HFF-Myc (cell line): ENCODE results near the gene LNX1.

Experiments
- DNase-seq: peaks from one replicate; pipeline ENCODE4 v3.0.0-alpha.2; 2011; ENCODE audit warnings: low read depth; ENCODE audit errors: extremely low read depth
- H3K4me3 ChIP-seq: replicated peaks from 2 replicates; pipeline ENCODE4 v1.5.1; 2011; ENCODE audit warnings: low read depth, mild to moderate bottlenecking, control low read depth, low read length
- TF ChIP-seq, protein P1 (sequence below): IDR thresholded peaks from 2 replicates; pipeline ENCODE4 v1.5.1; 2012; ENCODE audit warnings: mild to moderate bottlenecking, low read depth, low read length, control low read depth; ENCODE audit errors: missing control alignments

The LNX1 gene

DNA sequence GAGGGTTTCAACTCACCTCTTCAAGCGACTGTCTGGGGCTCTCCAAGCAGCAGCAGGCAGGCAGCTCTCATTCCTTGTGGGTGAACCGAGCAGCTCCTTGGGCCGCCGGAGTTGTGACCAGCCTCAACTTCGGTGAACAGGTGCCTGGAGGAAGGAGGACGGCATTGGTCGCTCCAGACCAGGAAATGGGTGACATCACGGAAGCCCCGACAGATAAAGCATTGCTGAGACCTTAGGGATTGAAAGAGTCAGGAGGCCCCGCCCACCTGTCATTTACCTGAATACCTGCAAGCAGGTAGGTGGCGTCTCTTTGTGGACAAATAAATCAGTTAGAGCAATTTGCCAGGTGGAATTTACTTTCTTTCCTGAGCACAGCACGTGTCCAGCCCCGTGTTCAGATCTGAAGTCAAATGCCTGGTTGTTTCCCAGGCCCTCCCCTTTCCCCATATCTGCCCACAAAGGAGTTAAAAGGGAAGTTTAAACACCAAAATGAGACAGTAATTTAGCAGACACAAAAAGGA lies at the start of gene LNX1:
LNX1 (minus strand) TSS at position 115 of the 521 bp plus-strand sequence. CDS start 17,484 bp downstream, outside the sequence.
- H3K4me3 ChIP-seq: no peak within 1 kb of the TSS
- TF ChIP-seq, protein P1, sequence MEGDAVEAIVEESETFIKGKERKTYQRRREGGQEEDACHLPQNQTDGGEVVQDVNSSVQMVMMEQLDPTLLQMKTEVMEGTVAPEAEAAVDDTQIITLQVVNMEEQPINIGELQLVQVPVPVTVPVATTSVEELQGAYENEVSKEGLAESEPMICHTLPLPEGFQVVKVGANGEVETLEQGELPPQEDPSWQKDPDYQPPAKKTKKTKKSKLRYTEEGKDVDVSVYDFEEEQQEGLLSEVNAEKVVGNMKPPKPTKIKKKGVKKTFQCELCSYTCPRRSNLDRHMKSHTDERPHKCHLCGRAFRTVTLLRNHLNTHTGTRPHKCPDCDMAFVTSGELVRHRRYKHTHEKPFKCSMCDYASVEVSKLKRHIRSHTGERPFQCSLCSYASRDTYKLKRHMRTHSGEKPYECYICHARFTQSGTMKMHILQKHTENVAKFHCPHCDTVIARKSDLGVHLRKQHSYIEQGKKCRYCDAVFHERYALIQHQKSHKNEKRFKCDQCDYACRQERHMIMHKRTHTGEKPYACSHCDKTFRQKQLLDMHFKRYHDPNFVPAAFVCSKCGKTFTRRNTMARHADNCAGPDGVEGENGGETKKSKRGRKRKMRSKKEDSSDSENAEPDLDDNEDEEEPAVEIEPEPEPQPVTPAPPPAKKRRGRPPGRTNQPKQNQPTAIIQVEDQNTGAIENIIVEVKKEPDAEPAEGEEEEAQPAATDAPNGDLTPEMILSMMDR: no peak
- no peak for DNase-seq

DNA sequence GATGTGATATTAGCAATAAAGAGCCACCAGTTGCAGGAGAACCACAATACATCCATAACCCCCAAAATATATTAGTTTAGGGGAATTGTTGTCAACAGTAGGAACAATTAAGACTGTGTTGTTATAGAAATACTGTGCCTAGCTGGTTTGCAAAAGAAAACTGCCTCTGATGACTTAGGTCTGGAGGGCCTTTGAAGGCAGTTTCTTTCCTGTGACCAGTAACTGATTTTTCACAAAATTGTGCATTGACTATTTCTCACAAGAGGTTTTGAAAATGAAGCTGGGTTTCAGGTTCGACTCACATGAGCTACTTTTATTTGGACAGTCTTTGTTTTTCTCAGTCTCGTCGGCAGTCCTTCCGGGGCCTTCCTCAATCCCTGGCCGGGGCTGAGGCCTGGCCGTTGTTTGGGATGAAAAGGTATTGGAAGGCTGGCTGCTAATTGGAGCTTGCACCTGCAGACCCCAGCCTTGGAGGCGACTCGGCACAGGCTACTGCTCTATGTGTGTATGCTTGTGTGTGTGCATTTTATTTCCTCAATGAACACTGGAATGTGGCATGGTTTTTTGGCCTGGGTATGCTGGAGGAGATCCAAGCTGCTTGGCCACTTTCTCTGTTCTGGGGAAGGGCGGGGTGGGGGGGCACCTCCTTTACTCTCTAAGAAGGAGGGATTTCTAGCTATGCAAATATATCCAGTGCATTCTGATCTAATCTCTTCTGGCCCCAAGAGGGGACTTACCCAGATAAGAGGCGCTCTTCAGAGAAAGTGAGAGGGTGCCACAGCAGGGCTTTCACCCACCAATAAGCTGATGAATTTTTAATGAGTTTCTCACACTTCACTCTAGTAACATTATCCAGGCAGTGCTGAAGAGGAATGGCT lies 49.5 kb upstream of the LNX1 start:
- no peak for DNase-seq
- TF ChIP-seq, protein P1: no peak
- H3K4me3 ChIP-seq: no peak overlapping the region

DNA sequence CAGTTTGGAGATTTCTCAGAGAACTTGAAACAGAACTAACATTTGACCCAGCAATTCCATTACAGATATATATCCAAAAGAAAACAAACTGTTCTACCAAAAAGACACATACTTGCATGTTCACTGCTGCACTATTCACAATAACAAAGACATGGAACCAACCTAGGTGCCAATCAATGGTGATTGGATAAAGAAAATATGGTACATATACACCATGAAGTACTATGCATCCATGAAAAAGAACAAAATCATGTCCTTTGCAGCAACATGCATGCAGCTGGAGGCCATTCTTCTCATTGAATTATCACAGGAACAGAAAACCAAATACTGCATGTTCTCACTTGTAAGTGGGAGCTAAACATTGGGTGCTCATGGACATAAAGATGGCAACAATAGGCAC lies 47.6 kb upstream of the LNX1 start:
- no peak overlapping the region for H3K4me3 ChIP-seq
- no peak for DNase-seq
- TF ChIP-seq, protein P1: no peak

DNA sequence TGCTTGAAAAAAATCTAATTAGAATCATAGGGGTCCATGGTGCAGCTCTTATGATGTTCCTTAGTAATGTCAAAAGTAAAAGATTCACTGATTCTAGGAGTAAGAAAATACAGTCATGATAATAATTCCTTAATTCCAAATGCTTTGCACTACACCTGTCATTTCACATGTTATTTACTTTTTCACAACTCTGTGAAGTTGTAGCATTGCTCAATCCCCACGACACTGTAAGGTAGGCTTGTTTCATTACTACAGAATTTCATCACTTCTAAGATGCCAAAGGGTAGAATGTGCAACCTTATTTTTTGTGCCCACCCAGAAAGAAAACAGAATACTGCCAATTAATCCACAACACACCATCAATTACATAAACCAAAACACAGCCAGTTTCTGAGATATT lies 46.1 kb upstream of the LNX1 start:
- no peak for DNase-seq
- H3K4me3 ChIP-seq: no peak overlapping the region
- TF ChIP-seq, protein P1: no peak

DNA sequence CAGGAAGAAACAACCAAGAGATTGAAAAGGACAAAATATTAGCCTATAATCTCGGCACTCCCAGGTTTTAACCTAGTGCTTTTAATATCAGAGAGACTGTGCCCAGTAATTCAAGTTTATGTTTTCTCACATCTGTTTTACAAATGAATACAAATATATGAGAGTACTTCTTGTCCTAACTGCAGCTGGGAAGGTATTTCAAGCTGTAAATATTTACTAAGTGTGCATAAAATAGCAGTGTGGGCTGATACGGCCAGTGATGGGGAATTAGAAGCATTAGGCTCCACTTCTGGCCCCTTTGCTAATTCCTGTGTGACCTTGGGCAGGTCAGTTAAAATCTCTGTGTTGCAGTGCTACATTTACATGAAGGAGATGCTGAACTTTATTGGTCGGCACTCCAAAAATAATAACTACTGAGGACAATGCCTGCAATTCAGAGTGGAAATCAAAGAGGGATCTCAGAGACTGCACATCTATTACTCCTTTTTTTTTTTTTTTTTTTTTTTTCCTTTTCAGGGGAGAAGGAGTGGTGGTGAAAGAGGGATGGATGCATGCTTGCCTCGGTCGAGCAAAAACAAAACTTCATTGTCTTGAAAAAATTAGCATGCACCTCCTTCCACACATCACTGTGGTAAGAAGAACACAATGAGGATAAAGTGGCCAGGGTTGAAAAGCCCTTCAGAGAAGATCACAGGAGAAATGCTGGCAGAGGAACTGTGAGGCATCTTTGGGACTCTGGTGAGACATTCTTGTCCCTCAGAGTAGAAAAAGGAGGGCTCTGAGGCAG lies 44.6 kb upstream of the LNX1 start:
- TF ChIP-seq, protein P1: no peak
- no peak overlapping the region for H3K4me3 ChIP-seq
- DNase-seq: no peak

DNA sequence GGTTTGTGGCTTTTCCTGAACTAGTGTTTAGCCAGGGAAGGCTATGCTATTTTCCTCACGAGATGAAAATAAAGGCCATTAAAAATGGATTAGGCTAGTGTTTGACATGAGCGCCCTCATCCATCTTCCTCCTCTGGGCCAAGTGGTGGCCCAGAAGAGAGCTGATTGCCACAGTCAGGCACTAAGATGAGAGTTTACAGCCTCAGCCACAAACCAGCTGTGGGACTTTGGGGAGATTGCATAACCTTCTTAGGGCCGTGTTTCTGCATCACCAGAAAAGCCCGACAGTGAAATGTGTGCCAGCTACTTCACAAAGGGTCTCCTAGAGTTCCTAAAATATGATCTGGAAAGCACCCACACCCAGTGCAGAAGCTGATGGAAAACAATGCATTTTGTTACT lies 42.3 kb upstream of the LNX1 start:
- no peak overlapping the region for H3K4me3 ChIP-seq
- TF ChIP-seq, protein P1: no peak
- no peak for DNase-seq
